ENCODE data around the gene RAD51B. TPM values are rescaled to one million over a fixed set of nuclear protein-coding genes. Genes with fewer than 3 reads are reported as not detected.
"Not testable (repeated sequence)": the region's sequence is repeated elsewhere in the genome, so short reads cannot be mapped to it uniquely, and the experiment has no call there.

Gene RAD51B
- total RNA-seq, 1 experiment from 2014 or later: 16.7 TPM

- Mint-ChIP-seq H3K4me1 (peaks cover 24 to 27% of the 10 kb centered on the region in 2 experiments), H3K9me3 (no peaks in the 10 kb centered on the region), H3K27ac (no peak overlapping the region), H3K4me3 (no peak overlapping the region), H3K36me3 (ENCODE audit: insufficient read depth in 1 of 3, low read depth in 3 of 3) (no peaks in the 10 kb centered on the region), H3K27me3 (ENCODE audit: low read depth) (no peaks in the 10 kb centered on the region)
- Histone ChIP-seq H3K4me1 (ENCODE audit: insufficient read depth, low read length) (no peaks in the 10 kb centered on the region), H2BK15ac (ENCODE audit: low read depth, low read length) (no peak overlapping the region), H2AK5ac (ENCODE audit: insufficient read length, low read length) (no peak overlapping the region), H2BK120ac (ENCODE audit: low read depth, low read length, poor library complexity, severe bottlenecking) (no peak overlapping the region), H2BK12ac (ENCODE audit: insufficient read length, low read depth, low read length) (no peak overlapping the region), H2BK5ac (ENCODE audit: insufficient read length, low read length) (no peak overlapping the region), H4K8ac (replicated peaks; ENCODE audit: insufficient read length, low read depth, low read length) (no peak overlapping the region), H4K91ac (ENCODE audit: insufficient read length, low read depth, low read length) (no peak overlapping the region), H4K20me1 (ENCODE audit: control insufficient read depth, insufficient read depth, insufficient read length) (no peaks in the 10 kb centered on the region), H3K79me1 (ENCODE audit: insufficient read depth, low read depth, low read length, poor library complexity, severe bottlenecking) (no peaks in the 10 kb centered on the region), H3K27me3 (ENCODE audit: insufficient read depth, low read length) (no peaks in the 10 kb centered on the region), H3K9ac (ENCODE audit: extremely low read depth, insufficient read length, low read length) (no peak overlapping the region), H3K56ac (ENCODE audit: insufficient read length, low read depth, low read length) (no peak overlapping the region), H2BK20ac (ENCODE audit: low read depth, low read length, poor library complexity, severe bottlenecking) (no peak overlapping the region), H3K79me2 (ENCODE audit: insufficient read depth, low read length) (no peaks in the 10 kb centered on the region), H3K14ac (ENCODE audit: insufficient read depth, low read length) (no peak overlapping the region), H3K23me2 (ENCODE audit: insufficient read length, low read depth, low read length, poor library complexity, severe bottlenecking) (no peaks in the 10 kb centered on the region), H3K9me3 (ENCODE audit: control insufficient read depth, low read depth, low read length) (no peaks in the 10 kb centered on the region), H3K27ac (ENCODE audit: insufficient read length, low read depth, low read length) (no peak overlapping the region), H3K18ac (ENCODE audit: insufficient read length, low read depth, low read length) (no peak overlapping the region), H3T11ph (ENCODE audit: low read length) (no peak overlapping the region), H2AFZ (ENCODE audit: low read length) (no peak overlapping the region), H3K23ac (ENCODE audit: insufficient read length, low read depth, low read length) (no peak overlapping the region), H3K4ac (ENCODE audit: low read depth, low read length) (no peak overlapping the region), H3K4me2 (ENCODE audit: insufficient read depth, insufficient read length, low read length) (no peak overlapping the region), H4K5ac (ENCODE audit: insufficient read length, low read depth, low read length) (no peak overlapping the region)
- TF ChIP-seq CTCF (conservative IDR thresholded peaks at IDR 0.05): no peak
- no peak for DNase-seq
Measured at GRCh38 chr14:68286667-68287066, 467.1 kb downstream of the RAD51B start.

DNA sequence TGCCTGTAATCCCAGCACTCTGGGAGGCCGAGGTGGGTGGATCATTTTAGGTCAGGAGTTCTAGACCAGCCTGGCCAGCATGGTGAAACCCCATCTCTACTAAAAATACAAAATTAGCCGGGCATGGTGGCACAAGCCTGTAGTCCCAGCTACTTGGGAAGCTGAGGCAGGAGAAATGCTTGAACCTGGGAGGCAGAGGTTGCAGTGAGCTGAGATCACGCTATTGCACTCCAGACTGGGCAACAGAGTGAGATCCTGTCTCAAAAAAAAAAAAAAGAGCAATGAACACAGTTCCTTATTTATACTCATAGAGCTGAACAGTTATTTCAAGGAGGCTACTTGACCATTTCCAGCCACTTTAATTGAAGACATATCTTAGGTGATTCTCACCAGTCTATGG, 469.9 kb downstream of the RAD51B start:
- not testable (repeated sequence) for H3K4ac ChIP-seq (ENCODE audit: low read depth, low read length); H3K79me1 ChIP-seq (ENCODE audit: insufficient read depth, low read depth, low read length, poor library complexity, severe bottlenecking); H3K56ac ChIP-seq (ENCODE audit: insufficient read length, low read depth, low read length); H2BK120ac ChIP-seq (ENCODE audit: low read depth, low read length, poor library complexity, severe bottlenecking); H3K27me3 Mint-ChIP-seq (ENCODE audit: low read depth); H3K27ac Mint-ChIP-seq; H3K23ac ChIP-seq (ENCODE audit: insufficient read length, low read depth, low read length); H3K9me3 ChIP-seq (ENCODE audit: control insufficient read depth, low read depth, low read length); DNase-seq; H3K14ac ChIP-seq (ENCODE audit: insufficient read depth, low read length); H2BK15ac ChIP-seq (ENCODE audit: low read depth, low read length); H2BK12ac ChIP-seq (ENCODE audit: insufficient read length, low read depth, low read length); H2BK20ac ChIP-seq (ENCODE audit: low read depth, low read length, poor library complexity, severe bottlenecking); H4K5ac ChIP-seq (ENCODE audit: insufficient read length, low read depth, low read length); H3K4me3 Mint-ChIP-seq; H4K8ac ChIP-seq (replicated peaks; ENCODE audit: insufficient read length, low read depth, low read length); H3K27me3 ChIP-seq (ENCODE audit: insufficient read depth, low read length); H3K9ac ChIP-seq (ENCODE audit: extremely low read depth, insufficient read length, low read length); H3K79me2 ChIP-seq (ENCODE audit: insufficient read depth, low read length); H4K20me1 ChIP-seq (ENCODE audit: control insufficient read depth, insufficient read depth, insufficient read length); H3K4me2 ChIP-seq (ENCODE audit: insufficient read depth, insufficient read length, low read length); H2BK5ac ChIP-seq (ENCODE audit: insufficient read length, low read length); H2AFZ ChIP-seq (ENCODE audit: low read length); H3T11ph ChIP-seq (ENCODE audit: low read length); H3K9me3 Mint-ChIP-seq; H3K27ac ChIP-seq (ENCODE audit: insufficient read length, low read depth, low read length); H3K36me3 Mint-ChIP-seq (ENCODE audit: insufficient read depth in 1 of 3, low read depth in 3 of 3); H3K23me2 ChIP-seq (ENCODE audit: insufficient read length, low read depth, low read length, poor library complexity, severe bottlenecking); H3K18ac ChIP-seq (ENCODE audit: insufficient read length, low read depth, low read length); H2AK5ac ChIP-seq (ENCODE audit: insufficient read length, low read length); H4K91ac ChIP-seq (ENCODE audit: insufficient read length, low read depth, low read length)
- no CpG with 5 or more reads among the region's 3 CpGs for WGBS (ENCODE audit: extremely low coverage, insufficient read length, low lambda C conversion rate)
- H3K4me1 Mint-ChIP-seq: peaks cover 25 to 28% of the 10 kb centered on the region in 2 experiments
- H3K4me1 ChIP-seq (ENCODE audit: insufficient read depth, low read length): peaks cover 11% of the 10 kb centered on the region; the same call in 1 of the 2 replicates
